NCI-H446 (cell line): ENCODE results near the gene R3HCC1L.

Source experiments
- DNase-seq, 2 experiments: peaks; one replicate each; lab custom pipeline; 2025; lab: John Stamatoyannopoulos, UW

R3HCC1L gene

DNA sequence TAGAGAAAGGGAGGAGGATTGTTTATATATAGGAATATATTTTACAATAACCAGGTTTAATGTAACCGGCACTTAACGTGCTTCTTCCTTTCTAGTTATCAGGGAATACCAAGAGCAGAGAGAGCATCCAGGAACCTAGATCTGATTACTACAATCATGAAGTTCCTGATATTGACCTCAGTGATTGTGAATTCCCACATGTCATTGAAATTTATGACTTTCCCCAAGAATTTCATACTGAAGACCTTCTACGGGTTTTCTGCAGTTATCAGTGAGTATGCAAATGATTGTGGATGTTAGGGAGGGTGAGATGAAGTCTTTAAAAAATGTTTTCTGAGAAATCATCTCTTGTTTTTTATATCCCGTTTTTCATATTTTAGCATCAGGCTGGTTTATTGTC, 97.0 kb downstream of the R3HCC1L start:
- no peak for DNase-seq

DNA sequence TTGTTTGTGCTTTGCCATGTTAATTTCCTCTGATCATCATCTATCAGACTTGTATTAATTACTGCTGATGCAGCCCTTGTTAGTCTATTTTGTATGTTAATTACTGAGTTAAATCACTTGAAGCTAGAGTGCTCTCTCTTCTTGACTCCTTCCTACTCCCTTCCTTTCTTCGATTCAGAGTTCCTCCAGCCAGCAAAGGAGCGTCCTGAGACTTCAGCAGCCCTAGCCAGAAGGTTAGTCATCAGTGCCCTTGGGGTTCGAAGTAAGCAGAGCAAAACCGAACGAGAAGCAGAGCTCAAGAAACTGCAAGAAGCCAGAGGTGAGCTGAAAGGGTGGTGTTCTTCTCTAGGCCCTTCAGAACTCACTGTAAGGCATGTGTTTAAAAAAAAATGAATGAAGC, 101.4 kb downstream of the R3HCC1L start:
- DNase-seq = no peak

DNA sequence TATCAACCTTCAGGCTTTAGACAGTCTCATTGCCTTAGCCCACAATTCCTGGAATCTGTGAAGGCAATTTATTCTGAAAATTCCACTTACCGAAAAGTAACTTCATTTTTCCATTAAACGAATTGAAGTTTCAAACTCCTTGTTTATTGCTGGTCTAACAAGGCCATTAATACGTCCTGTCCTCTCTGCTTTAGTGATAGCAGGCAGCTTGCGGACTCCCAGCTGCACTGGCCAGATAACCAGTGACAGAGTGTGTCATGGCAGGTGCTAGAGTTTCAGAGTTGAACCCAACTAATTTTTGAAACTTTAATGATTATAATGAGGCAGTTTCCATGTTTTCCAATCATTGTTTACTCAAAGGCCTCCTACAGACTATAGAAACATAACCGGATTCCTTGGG, 102.4 kb downstream of the R3HCC1L start:
- DNase-seq = no peak

DNA sequence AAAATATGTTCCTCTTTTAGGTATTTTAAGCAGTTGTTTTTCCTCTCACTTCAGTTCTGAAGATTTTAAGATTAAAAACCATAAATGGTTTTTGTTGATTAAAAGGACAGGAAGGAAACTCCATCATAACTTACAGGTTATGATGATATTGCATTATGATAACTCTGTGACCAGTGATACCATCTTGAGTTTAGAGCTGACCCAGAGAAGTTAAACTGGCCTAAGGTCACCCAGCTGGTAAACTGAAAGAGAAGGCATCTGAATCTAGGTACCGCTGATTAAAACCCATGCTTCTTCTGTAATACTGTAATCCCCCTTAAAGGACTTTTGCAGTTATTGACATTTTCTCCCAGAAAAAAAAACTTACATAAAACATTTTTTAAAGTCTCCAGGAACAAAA, 103.9 kb downstream of the R3HCC1L start:
- no peak for DNase-seq

DNA sequence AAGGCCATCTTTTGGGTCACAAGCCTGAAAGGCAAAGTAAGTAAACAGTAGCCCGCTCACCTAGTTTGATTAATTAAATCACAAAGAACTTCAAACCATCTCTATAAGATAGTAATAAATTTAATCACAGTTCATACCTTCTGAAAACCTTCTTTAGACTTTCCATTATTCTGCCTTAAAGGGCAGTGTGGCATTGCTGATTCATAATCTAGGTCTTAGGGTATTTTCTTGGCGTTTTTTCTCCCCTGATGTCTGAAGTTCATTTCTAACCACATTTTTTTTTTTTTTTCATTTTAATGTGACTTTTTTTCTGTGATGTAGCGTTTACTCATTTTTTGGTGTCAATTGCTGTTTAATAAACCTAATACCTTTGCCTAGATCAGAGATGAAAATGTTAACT, 106.1 kb downstream of the R3HCC1L start:
- no peak for DNase-seq

DNA sequence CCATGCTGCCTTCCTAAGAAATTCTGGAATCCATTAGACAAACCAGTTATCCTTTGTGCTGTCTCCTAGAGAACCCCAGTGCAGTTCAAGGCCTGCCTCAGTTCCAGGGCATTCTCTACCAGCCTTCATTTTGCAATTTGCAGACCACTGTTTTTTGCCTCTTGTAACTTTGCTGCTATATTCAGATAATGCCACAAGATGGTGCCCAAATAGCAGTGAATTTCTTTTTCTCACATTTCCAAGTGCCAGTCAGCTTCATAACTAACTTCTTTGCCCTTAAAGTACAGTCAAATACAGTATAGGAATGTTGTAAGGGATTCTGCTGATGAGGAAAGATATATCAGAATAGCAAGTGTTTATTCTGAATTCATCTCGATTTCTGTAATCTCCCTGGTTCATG, 108.4 kb downstream of the R3HCC1L start:
- DNase-seq = peak in 1 of 2 experiments; percentile 2

DNA sequence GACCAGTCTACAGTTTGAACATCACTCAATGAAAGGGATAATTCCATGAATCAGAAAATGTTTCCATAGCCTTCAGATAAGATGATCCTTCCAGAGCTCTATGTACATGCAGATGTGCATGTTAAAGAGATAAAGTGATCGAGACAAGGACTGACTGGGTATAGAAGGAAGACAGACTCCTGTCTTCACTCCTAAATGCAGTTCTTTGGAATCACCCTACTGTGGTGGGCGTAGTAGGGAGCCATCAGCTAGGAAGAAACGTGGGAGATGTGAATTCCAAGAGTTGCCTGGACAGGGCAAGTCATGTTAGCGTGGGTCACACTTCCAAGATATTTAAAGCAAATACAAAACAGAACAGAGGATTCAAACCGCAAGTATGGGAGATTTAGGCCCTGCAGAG, 109.7 kb downstream of the R3HCC1L start:
- DNase-seq = no peak

DNA sequence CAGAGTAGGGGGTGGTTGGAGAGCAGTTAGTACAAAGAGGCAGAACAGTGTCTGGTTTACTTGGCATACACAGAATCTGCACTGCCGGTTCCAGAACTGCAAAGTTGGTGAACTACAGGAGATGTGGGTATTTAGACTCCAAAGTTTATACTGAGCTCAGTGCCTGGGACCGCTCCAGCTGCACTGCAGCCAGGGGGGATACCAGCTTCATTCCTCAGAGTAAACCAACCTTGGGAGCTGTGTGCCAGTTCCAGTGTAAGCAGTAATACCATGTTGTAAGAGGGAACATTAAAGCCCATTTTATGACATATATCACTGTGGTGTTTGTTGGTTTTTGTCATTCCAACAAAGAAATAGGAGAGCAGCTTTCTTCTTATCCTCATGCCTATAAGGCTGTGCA, 110.1 kb downstream of the R3HCC1L start:
- peak in 1 of 2 experiments; percentile 3 for DNase-seq

DNA sequence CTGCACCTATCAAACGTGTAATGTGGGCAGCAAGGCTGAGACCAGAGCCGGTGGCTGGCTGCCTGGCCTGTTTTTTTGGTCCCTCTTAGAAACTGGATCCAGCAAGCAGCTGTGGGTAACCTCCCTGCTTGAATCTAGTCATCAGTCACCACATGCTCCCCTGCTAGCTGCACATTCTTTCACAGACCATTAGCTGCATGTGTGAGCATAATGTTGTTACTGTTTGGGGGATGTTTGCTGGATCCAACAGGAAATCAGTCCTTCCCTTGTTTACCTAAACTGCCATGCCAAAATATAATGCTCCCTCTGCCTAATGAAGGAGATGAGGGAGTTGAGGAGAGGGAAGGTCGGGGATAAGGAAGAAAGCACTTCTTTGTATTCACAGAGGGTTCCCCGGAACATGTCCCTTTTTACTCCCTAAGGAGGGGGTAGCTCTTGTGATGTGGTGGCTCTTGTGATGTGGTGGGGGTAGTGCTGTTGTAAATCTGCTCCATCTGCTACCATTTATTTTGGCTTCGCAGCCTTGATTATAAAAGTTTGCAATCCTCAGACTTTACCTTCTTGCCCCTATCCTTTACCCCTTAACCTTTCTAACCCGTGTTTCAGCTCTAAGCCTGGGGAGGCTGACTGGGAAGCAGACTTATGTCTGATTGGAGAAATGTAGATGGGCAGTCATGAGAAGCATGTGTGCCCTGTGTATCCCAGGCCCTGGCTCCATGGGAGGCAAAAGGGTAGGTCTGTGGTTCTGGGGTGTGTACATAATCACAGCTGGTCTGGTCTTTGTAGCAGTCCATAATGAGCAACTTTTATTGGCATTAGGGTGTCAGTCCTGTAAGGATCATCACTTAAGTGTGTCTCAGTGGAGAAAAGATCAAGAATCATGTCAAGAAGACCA, 112.7 kb downstream of the R3HCC1L start:
- peak; percentile 3 to 44 for DNase-seq

DNA sequence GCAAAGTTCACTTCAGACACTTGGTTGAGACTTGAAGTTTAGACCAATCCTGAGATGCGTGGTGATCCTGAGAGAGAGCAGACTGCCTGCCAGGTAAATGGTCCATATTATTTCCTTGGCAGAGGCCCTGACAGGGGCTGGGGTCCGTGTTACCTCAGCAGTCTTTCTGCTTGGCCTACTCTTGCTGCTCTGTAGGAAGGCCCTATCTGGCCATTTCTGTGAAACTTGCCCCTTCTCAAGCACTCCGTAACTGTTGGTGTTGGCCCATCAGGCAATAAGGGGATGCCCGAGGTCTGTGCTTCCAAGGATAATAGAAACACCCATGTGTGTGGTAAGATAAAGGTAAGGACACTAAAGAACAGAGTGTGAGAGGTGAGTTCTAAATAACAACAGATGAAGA, 113.6 kb downstream of the R3HCC1L start:
- DNase-seq = no peak

DNA sequence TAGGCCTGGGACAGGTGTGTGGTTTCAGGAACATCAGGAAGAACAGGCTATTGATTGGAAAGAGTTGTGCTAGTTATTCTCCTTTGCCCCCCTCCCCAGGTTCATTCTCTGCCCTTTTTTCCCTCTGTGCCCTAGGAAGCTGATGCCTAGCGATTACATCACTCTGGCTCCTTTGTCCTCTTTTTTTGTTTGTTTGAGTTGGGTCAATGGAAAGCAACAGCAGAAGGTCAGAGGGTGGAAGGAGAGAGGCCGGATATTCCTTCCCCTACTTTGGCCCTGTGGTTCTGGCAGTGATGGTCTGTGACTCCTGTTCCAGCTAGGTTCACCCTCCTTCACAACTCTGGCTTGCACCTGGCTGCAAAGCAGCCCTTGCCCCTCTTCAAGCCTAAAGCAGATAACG, 114.7 kb downstream of the R3HCC1L start:
- DNase-seq = no peak

DNA sequence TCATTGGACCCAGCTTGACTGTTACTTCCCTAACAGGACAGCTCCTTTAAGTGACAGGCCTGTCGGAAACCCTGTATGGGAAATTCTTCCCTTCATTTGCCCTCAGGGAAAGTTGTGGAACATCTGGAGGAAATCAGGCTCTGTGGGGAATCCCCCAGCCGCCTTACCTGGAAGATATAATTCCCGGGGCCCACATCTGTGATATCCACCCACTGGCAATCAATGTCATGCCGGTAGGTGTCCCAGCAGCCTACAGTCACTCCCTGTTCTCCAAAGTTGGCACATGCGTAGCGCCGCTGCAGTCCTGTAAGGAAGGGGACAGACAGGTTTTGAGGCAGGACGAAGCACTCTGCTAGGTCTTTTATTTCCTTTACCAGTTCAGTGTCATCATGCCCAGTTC, 116.9 kb downstream of the R3HCC1L start:
- DNase-seq = no peak

DNA sequence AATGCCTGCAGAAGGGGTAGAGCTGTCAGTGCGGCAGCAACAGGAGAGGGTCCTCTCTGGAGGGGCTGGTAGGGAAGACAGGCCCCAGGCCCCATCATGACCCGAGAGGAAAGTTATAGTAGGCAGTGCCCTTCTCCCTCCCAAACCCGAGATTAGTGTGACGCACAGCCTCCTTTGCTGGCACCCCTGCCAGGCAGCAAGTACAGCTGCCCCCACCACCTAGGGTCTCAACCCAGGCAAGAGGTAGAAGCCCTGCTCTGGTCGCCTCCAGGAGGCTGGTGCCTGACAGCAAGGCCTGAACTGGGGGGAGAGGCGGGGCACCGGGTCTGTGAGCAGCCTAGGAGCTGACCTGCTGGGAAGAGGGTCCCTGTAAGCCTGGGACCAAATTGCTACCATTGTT, 118.0 kb downstream of the R3HCC1L start:
- DNase-seq = no peak

DNA sequence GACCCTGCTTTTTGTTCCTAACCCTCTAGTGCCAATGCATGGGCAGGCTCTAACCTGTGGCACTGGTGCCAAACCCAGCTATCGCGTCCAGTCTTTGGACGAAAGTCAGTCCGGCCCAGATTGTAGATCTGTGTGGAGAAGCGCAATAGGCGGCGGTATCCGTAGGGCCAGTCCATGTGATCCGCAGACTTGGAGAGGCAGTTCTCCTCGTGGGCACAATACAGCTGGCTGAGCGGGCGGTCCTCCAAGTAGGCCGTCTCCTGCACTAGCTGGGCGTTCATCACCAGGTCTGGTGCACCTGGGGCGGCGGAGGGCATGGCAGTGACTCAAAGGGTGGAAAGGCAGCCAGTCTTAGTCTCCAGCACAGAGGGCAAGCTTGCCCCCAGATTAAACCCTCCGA, 119.0 kb downstream of the R3HCC1L start:
- DNase-seq = no peak

DNA sequence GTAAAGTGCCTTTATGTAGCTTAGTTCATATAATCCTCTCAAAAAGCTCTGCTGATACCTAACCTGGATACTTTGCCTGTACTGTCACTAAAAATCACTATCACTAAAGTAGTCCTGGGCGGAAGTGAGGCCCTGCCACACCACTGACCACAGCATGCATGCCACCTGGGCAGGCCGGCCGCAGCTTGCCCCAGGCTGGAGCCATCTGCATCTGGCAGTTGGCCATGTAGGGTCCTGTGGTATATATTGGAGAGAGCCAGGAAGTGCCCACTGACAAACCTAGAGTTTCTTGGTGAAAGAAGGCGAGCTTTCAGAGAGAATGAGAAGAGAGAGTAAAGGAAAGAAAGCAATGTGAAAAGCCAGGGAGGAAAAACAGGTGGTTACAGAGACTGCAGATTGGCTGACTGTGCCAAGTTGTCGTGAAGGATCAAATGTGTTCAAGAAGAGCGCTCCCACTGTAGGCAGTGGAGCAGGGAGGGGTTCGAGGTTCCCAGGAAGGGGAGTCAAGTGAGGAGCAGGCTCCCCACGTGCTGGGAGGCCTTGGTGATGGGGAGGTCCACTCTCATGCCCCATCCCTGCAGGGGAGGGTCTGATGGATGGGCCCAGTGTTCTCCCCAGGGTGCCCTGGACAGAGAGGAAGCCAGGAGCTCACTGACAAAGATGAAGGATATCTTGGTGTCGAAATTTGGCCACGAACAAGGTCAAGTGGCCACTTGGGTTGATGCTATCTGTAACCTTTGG, 119.9 kb downstream of the R3HCC1L start:
- no peak for DNase-seq

DNA sequence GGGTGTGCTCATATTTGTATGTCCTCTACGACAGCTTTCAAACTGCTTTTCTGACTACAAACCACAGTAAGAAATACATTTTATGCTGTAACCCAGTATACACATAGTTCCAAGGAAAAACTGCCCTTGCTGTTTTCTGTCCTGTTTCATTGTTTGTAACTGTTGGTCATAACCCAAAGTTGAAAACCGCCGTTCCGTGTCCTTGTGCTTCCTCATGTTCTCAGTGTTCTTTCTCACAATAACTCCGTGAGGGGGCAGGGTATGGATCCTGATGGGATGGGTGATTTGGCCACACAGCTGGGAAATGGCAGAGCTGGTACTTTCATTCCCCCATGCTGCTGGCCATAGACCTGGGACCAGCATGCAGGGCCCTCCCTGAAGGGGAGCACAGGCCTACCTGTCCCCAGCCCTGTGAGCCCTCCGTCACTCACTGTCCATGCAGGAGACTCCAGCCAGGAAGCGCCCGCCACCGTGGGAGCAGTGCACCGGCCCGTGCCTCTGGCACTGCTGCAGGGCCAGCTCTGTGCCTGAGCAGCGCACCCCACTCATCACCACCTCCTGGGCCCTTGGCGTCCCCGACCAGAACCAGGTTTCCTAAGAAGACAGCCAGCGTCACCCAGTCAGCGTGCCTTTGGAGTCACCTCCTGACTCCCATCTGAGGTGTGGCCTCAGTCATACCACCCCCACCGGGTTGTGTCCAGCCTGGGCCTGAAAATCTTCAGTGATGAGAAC, 120.9 kb downstream of the R3HCC1L start:
- DNase-seq = no peak

DNA sequence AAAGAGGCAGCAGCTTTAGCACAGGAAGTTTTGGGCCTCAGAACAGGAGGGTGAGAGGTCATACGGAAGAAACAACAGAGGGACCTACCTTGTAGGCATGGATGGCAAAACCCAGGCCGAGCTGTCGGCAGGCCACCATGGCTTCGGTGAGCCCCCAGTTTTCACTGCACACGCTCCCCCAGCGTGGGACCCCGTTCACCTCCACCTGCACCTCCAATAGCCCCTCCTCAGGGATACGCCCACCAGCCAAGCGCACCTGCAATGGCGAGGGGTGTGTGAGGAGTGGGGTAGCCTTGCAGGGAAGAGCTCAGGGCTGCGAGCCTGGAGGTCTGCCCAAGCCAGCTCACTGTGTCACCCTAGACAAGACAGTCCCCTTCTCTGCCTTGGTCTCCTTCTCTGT, 122.2 kb downstream of the R3HCC1L start:
- no peak for DNase-seq

DNA sequence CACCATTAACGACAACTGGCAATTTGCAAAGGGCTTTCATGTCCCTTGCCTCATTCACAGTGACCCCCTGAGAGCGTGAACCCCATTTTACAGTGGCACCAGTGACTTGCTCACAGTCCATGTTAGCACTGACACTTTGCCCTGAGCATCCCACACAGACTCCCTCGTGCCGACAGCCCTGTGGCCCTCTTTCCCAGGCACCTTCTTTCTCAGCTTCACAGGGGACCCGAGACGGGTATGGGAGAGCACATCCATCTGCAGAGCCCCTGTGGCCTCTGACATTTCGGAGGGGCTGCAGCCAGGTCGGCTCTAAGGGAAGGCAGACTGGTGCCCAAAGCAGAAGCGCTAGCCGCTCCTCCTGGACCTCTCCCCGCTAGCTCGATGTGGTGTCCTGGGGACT, 122.7 kb downstream of the R3HCC1L start:
- no peak for DNase-seq

DNA sequence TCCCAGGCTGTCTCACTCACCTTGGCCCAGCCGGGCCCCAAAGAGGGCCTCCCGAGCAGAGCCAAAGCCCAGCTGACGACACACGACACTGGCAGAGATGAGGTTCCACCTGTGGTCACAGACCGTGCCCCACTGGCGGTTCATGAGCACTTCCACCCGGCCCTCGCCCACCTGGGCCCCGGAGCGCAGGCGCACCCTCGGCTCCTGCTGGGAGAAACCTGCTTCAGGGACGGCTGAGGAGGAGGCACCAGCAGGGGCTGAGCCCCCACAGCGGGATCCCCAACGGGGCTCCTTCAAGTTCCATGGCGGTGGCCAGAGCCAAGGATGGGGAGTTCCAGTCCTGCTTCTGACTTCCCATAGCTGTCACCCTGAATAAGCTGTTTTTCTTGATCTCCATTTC, 123.5 kb downstream of the R3HCC1L start:
- no peak for DNase-seq

DNA sequence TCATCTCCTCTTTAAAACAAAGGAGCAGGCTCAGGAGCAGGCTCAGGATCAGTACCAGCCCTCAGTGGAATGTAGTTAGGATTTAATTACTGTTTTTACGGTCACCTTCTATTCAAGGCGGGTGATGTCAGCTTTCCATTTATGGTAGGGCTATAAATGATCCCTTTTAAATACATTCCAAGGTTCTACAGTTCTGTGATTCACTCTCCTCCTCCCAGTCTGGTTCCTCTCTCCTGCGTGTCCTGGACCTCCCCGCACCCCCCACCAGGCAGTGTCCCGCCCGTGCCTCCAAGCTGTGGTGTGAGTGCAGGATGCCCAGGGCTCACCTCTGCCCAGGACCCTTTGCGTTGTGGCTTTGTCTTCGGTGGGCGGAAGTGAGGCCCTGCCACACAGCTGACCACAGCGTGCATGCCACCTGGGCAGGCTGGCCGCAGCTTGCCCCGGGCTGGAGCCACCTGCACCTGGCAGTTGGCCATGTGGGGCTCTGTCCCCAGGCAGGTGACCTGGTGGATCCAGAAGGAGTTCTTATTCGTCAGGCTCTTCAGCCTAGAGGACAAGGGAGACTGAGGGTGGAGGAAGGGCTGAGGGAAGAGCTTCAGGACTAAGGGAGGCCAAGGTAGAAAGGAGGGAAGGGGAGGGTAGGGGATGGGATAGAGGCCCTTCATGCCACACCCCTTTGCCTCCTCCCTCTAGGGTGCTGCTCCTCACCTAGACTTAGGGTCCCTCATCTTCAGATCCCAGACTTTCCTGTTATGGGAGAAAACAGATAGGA, 124.4 kb downstream of the R3HCC1L start:
- no peak for DNase-seq

DNA sequence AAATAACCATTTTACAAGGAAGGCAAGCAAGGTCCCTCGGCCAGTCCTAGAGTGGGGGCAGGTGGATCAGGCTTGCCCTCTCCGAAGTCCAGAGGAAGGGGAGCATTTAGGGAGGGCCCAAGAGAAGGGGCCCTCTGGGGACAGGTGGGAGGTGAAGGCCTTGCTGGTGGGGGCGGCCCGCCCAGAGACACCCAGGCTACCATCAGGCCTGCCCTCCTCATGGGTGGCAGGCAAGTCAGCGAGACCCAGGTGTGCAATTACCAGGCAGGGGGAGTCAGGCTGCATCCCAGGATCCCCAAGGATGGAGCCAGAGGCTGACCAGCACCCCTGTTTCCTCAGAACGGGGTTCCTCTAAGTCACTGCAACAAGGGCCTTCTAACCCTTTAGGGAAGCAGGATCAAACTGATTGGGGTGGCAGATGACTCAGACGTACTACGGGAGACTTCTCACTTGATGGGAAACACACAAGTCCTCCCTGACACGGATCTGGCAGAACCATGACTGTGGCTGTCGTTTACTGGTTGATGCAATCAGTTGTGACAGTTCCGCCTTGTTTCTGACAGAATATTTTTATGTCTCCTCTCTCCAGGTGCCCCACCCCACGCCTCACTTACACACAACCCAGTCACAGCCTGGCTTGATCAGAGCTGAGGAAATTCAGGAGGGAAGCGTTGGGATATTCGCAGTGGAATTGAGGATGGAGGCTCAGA, 125.3 kb downstream of the R3HCC1L start:
- no peak for DNase-seq
